HG03439 (cell line): ENCODE data around the gene PKD1L1.

ENCODE experiments used
- ATAC-seq: cut with Tn5 transposase; IDR thresholded peaks from one replicate; pipeline ENCODE4 v1.9.1; 2021; ENCODE audit warnings: mild to moderate bottlenecking, moderate library complexity; ENCODE audit not compliant: unreplicated experiment

The PKD1L1 gene

GRCh38 chr7:47827351-47827756 lies 120.9 kb downstream of the PKD1L1 start:
- no peak for ATAC-seq

GRCh38 chr7:47826754-47827153 lies 121.5 kb downstream of the PKD1L1 start:
- ATAC-seq = no peak

GRCh38 chr7:47819607-47819920 lies 128.7 kb downstream of the PKD1L1 start:
- ATAC-seq = no peak

- ATAC-seq = no peak
Observed at GRCh38 chr7:47818796-47819606, 129.3 kb downstream of the PKD1L1 start.

GRCh38 chr7:47817917-47818316 lies 130.3 kb downstream of the PKD1L1 start:
- ATAC-seq = no peak

- no peak for ATAC-seq
Observed at GRCh38 chr7:47816647-47817046, 131.6 kb downstream of the PKD1L1 start.

GRCh38 chr7:47815867-47816266 lies 132.4 kb downstream of the PKD1L1 start:
- no peak for ATAC-seq

- no peak for ATAC-seq
Observed at GRCh38 chr7:47814905-47815613, 133.2 kb downstream of the PKD1L1 start.

- no peak for ATAC-seq
Observed at GRCh38 chr7:47813620-47814260, 134.5 kb downstream of the PKD1L1 start.

GRCh38 chr7:47812429-47813136 lies 135.7 kb downstream of the PKD1L1 start:
- no peak for ATAC-seq

GRCh38 chr7:47811632-47812380 lies 136.5 kb downstream of the PKD1L1 start:
- ATAC-seq = no peak

- no peak for ATAC-seq
Observed at GRCh38 chr7:47809387-47809786, 138.9 kb downstream of the PKD1L1 start.

- no peak for ATAC-seq
Observed at GRCh38 chr7:47808321-47808720, 139.9 kb downstream of the PKD1L1 start.

- ATAC-seq = no peak
Observed at GRCh38 chr7:47807756-47808155, 140.5 kb downstream of the PKD1L1 start.

GRCh38 chr7:47807126-47807525 lies 141.1 kb downstream of the PKD1L1 start:
- no peak for ATAC-seq

GRCh38 chr7:47806701-47807103 lies 141.6 kb downstream of the PKD1L1 start:
- no peak for ATAC-seq

- ATAC-seq = no peak
Observed at GRCh38 chr7:47804767-47805545, 143.3 kb downstream of the PKD1L1 start.

- no peak for ATAC-seq
Observed at GRCh38 chr7:47803846-47804245, 144.4 kb downstream of the PKD1L1 start.

- ATAC-seq = no peak
Observed at GRCh38 chr7:47803025-47803424, 145.2 kb downstream of the PKD1L1 start.

- ATAC-seq = no peak
Observed at GRCh38 chr7:47801423-47801822, 146.8 kb downstream of the PKD1L1 start.
